Spleen (tissue), 11 donors: ENCODE results near the gene PTOV1. TPM values are rescaled to one million over a fixed set of nuclear protein-coding genes. Genes with fewer than 3 reads are reported as not detected.

Experiments used
- DNase-seq: peaks from one replicate; pipeline ENCODE4 v3.0.0-alpha.2; 2020
- H3K27ac ChIP-seq, 8 donors: fragments of 200-600 bp; sonication (generic) in 7 of 8; 1 replicate in 4 of 8; 2 replicates in 4 of 8; pipeline versions ENCODE4 v1.5.0 to v1.8.0; 2016 to 2021; ENCODE audit warnings: inconsistent platforms in 4 of 8, mild to moderate bottlenecking in 4 of 8, moderate library complexity in 1 of 8
- H3K27me3 ChIP-seq, 7 donors: fragments of 200-600 bp; sonication (generic) in 6 of 7; replicated peaks in 1 of 7; 1 replicate in 4 of 7; 2 replicates in 3 of 7; pipeline versions ENCODE4 v1.5.0 to v1.8.0; 2016 to 2021; ENCODE audit warnings: inconsistent platforms in 3 of 7, mild to moderate bottlenecking in 1 of 7
- H3K36me3 ChIP-seq, 6 donors: fragments of 200-600 bp; sonication (generic) in 5 of 6; 1 replicate in 4 of 6; 2 replicates in 2 of 6; pipeline versions ENCODE4 v1.5.0 to v1.8.0; 2016 to 2021; ENCODE audit warnings: inconsistent platforms in 2 of 6
- H3K4me1 ChIP-seq, 6 donors: fragments of 200-600 bp; sonication (generic) in 5 of 6; 1 replicate in 3 of 6; 2 replicates in 3 of 6; pipeline versions ENCODE4 v1.5.0 to v1.8.0; 2016 to 2021; ENCODE audit warnings: inconsistent platforms in 3 of 6
- H3K4me3 ChIP-seq, 8 donors: fragments of 200-600 bp; sonication (generic) in 7 of 8; 1 replicate in 4 of 8; 2 replicates in 4 of 8; pipeline versions ENCODE4 v1.5.0 to v1.8.0; 2016 to 2021; ENCODE audit warnings: inconsistent platforms in 4 of 8, mild to moderate bottlenecking in 4 of 8, moderate library complexity in 2 of 8
- H3K9me3 ChIP-seq, 8 donors: fragments of 200-600 bp; sonication (generic) in 7 of 8; 1 replicate in 4 of 8; 2 replicates in 4 of 8; pipeline versions ENCODE4 v1.5.0 to v1.8.0; 2016 to 2021; ENCODE audit warnings: inconsistent platforms in 4 of 8
- CTCF ChIP-seq, 11 experiments: fragments of 200-600 bp in 7 of 11; fragments of 450-650 bp in 4 of 11; sonication (generic) in 4 of 11; IDR thresholded peaks in 8 of 11; conservative IDR thresholded peaks in 3 of 11; 1 replicate in 7 of 11; 2 replicates in 4 of 11; pipeline versions ENCODE4 v1.4.0 to v1.8.0; 2016 to 2021; ENCODE audit warnings: antibody characterized with exemption in 11 of 11, inconsistent platforms in 4 of 11, mild to moderate bottlenecking in 1 of 11
- POLR2A ChIP-seq, 3 donors: fragments of 450-650 bp; IDR thresholded peaks; one replicate each; pipeline ENCODE4 v1.5.1; 2017; ENCODE audit warnings: antibody characterized with exemption in 3 of 3, mild to moderate bottlenecking in 1 of 3
- POLR2AphosphoS5 ChIP-seq, 3 donors: sonication (generic); formaldehyde crosslinking; IDR thresholded peaks; one replicate each; pipeline ENCODE4 v1.5.1; 2017; ENCODE audit warnings: antibody characterized with exemption in 3 of 3
- WGBS, 5 donors: extraction: QIAGEN DNeasy Blood & Tissue Kit in 3 of 5; methylation state at CpG; one replicate each; pipeline versions ENCODE4 v1.1.5 to v1.1.7; 2013 to 2018; 5-methylcytosine and 5-hydroxymethylcytosine counted together
- intact Hi-C: fragments of 100-400 bp; cut with DNase I; formaldehyde crosslinking; loops from one replicate; pipeline ENCODE4 v1.15.0; 2023; ENCODE audit warnings: low total_unique reads
- polyA plus RNA-seq, 3 donors: library from polyadenylated mRNA; stranded (reverse); fragments of 200-250 nt; gene quantifications; one replicate each; pipeline ENCODE4 v1.2.1, GENCODE V29; 2013
- total RNA-seq, 7 donors: library from RNA; depleted of rRNA in 3 of 7; stranded (reverse); fragments of >200 nt in 3 of 7; fragmentation: NEBNext Ultra II Directional in 4 of 7; extraction: Animal tissue kit (Norgen Biotek cat#: 25700) in 4 of 7; gene quantifications; one replicate each; pipeline versions ENCODE4 v1.1.0 to v1.2.1, GENCODE V29; 2016 to 2021
- donor health status: healthy with polysubstance abuse.
- donor health status: DM: no; HTN: no; CAD: no; lungs with moderate emphysema.
- donor health status: DM: no; HTN: no; CAD: no.
- donor health status: Bipolar disorder and iron deficiency.
- donor health status: healthy.
- donor health status: DM: no; HTN: no; CAD: no.
- donor health status: DM: yes; HTN: yes; CAD: no.

PTOV1 gene
- total and polyA plus RNA-seq, 10 donors: 61.4 to 127 (median 90.2) TPM

GRCh38 chr19:49895566-49896297, 44.8 kb downstream of the PTOV1 start:
- Histone ChIP-seq H3K27me3 (peaks cover 0 to 3% (median 0%) of the 10 kb centered on the region in 7 donors), H3K4me3 (no peak overlapping the region), H3K36me3 (no peaks in the 10 kb centered on the region), H3K4me1 (peaks cover 20 to 54% (median 38%) of the 10 kb centered on the region in 6 donors), H3K9me3 (no peaks in the 10 kb centered on the region), H3K27ac (peak overlapping the region in 5 of 8 donors; percentile 39 to 83 (median 73))
- intact Hi-C loops: no loop called here
- no peak for TF ChIP-seq POLR2AphosphoS5 (IDR thresholded peaks at IDR 0.05)
- TF ChIP-seq POLR2A (IDR thresholded peaks at IDR 0.05): no peak
- TF ChIP-seq CTCF (IDR thresholded peaks at IDR 0.05 in 8 of 11, conservative IDR thresholded peaks at IDR 0.05 in 3 of 11): no peak
- DNase-seq: no peak
- WGBS, 5 donors: 56 to 74% (median 70%) methylated on average over 11 to 17 of the region's 17 CpGs

GRCh38 chr19:49896863-49897621, 46.1 kb downstream of the PTOV1 start, which contains the start of gene IL4I1:
Gene IL4I1, minus strand, starts transcription at chr19:49896887. Its CDS starts 727 bp downstream, at chr19:49896160.
- TF ChIP-seq POLR2AphosphoS5 (IDR thresholded peaks at IDR 0.05) (peak in 2 of 3 donors; percentile 22 to 39), POLR2A (IDR thresholded peaks at IDR 0.05) (no peak)
- intact Hi-C loops: no loop called here

GRCh38 chr19:49904136-49904535, 53.2 kb downstream of the PTOV1 start:
- TF ChIP-seq POLR2AphosphoS5 (IDR thresholded peaks at IDR 0.05) (no peak), POLR2A (IDR thresholded peaks at IDR 0.05) (no peak), CTCF (IDR thresholded peaks at IDR 0.05 in 8 of 11, conservative IDR thresholded peaks at IDR 0.05 in 3 of 11) (no peak)
- Histone ChIP-seq H3K27ac (peak overlapping the region in 1 of 8 donors; percentile 31), H3K27me3 (no peaks in the 10 kb centered on the region), H3K36me3 (peaks cover 0 to 38% (median 17%) of the 10 kb centered on the region in 6 donors), H3K4me3 (no peak overlapping the region), H3K4me1 (peaks cover 0 to 39% (median 18%) of the 10 kb centered on the region in 6 donors), H3K9me3 (no peaks in the 10 kb centered on the region)
- intact Hi-C loops: no loop called here
- no peak for DNase-seq
- WGBS, 5 donors: 8 to 41% (median 17%) methylated on average over 6 of the region's 6 CpGs

More at GRCh38 chr19:49896863-49897621, 46.1 kb downstream of the PTOV1 start, which contains the start of gene IL4I1:
- Histone ChIP-seq H3K4me1 (peaks cover 20 to 45% (median 34%) of the 10 kb centered on the region in 6 donors), H3K27me3 (no peaks in the 10 kb centered on the region), H3K9me3 (no peaks in the 10 kb centered on the region), H3K4me3 (peak within 1 kb of the TSS in 4 of 8 donors; percentile 13 to 57 (median 24)), H3K27ac (peak within 1 kb of the TSS; percentile 3 to 83 (median 64)), H3K36me3 (no peaks in the 10 kb centered on the region)
- peak; percentile 83 for DNase-seq
- WGBS, 5 donors: 5 to 18% (median 7%) methylated on average over 19 to 20 of the region's 20 CpGs

- no peaks in the 10 kb centered on the region for H3K27me3 ChIP-seq
- 85 to 91% (median 89%) methylated on average over 16 of the region's 16 CpGs for WGBS, 5 donors
- TF ChIP-seq CTCF (IDR thresholded peaks at IDR 0.05 in 8 of 11, conservative IDR thresholded peaks at IDR 0.05 in 3 of 11): no peak
- TF ChIP-seq POLR2AphosphoS5 (IDR thresholded peaks at IDR 0.05): peak in 1 of 3 donors; percentile 5
- no peak for TF ChIP-seq POLR2A (IDR thresholded peaks at IDR 0.05)
- H3K4me1 ChIP-seq: peaks cover 12 to 68% (median 41%) of the 10 kb centered on the region in 6 donors
- H3K36me3 ChIP-seq: peaks cover 0 to 58% (median 20%) of the 10 kb centered on the region in 6 donors
- no peak overlapping the region for H3K4me3 ChIP-seq
- no peak for DNase-seq
- H3K9me3 ChIP-seq: no peaks in the 10 kb centered on the region
- H3K27ac ChIP-seq: peak overlapping the region in 1 of 8 donors; percentile 46
- intact Hi-C loops: no loop called here
These were observed 56.1 kb downstream of the PTOV1 start for GRCh38 chr19:49906879-49907564.
